Astrocyte (in vitro differentiated cells and primary cell): ENCODE data around the gene SURF1. TPM values are rescaled to one million over a fixed set of nuclear protein-coding genes. Genes with fewer than 3 reads are reported as not detected.

ENCODE experiments used
- DNase-seq: peaks from one replicate; pipeline ENCODE4 v3.0.0-alpha.2; 2010; ENCODE audit warnings: low read depth
- FAIRE-seq: peaks from 2 replicates; lab custom pipeline; 2011; peaks lifted over from hg19 to GRCh38; lab: Jason Lieb, UNC
- H2AFZ ChIP-seq: 2 replicates; pipeline ENCODE4 v1.6.0; 2012; ENCODE audit warnings: low read depth, low read length, inconsistent platforms
- H3K27ac ChIP-seq: 2 replicates; pipeline ENCODE4 v1.5.1; 2011; ENCODE audit warnings: low read depth, low read length, inconsistent platforms
- H3K27me3 ChIP-seq: 2 replicates; pipeline ENCODE4 v1.6.0; 2011; ENCODE audit warnings: low read length, inconsistent platforms; ENCODE audit not compliant: insufficient read depth
- H3K36me3 ChIP-seq: 2 replicates; pipeline ENCODE4 v1.5.1; 2011; ENCODE audit warnings: low read length, inconsistent platforms; ENCODE audit not compliant: insufficient read depth
- H3K4me1 ChIP-seq: 2 replicates; pipeline ENCODE4 v1.5.1; 2011; ENCODE audit warnings: low read length, inconsistent platforms; ENCODE audit not compliant: insufficient read depth
- H3K4me2 ChIP-seq: 2 replicates; pipeline ENCODE4 v1.6.0; 2012; ENCODE audit warnings: low read length, inconsistent platforms
- H3K4me3 ChIP-seq: 2 replicates; pipeline ENCODE4 v1.5.1; 2011; ENCODE audit warnings: low read depth, mild to moderate bottlenecking, low read length, inconsistent platforms; ENCODE audit not compliant: insufficient read depth
- H3K79me2 ChIP-seq: 2 replicates; pipeline ENCODE4 v1.6.0; 2012; ENCODE audit warnings: mild to moderate bottlenecking, low read length, inconsistent platforms; ENCODE audit not compliant: insufficient read depth
- H3K9ac ChIP-seq: 2 replicates; pipeline ENCODE4 v1.6.0; 2012; ENCODE audit warnings: mild to moderate bottlenecking, low read length, inconsistent platforms
- H3K9me3 ChIP-seq: 2 replicates; pipeline ENCODE4 v1.5.1; 2012; ENCODE audit warnings: low read depth, mild to moderate bottlenecking, low read length, inconsistent platforms; ENCODE audit not compliant: insufficient read depth
- H4K20me1 ChIP-seq: 2 replicates; pipeline ENCODE4 v1.6.0; 2012; ENCODE audit warnings: low read length, inconsistent platforms; ENCODE audit not compliant: insufficient read depth
- H3K27ac Mint-ChIP-seq: one replicate; pipeline ENCODE4 v1.8.0; 2021; ENCODE audit warnings: mild to moderate bottlenecking, mixed read lengths; ENCODE audit not compliant: unreplicated experiment
- H3K27me3 Mint-ChIP-seq: one replicate; pipeline ENCODE4 v1.8.0; 2021; ENCODE audit warnings: low read depth, mixed read lengths; ENCODE audit not compliant: unreplicated experiment
- H3K36me3 Mint-ChIP-seq: one replicate; pipeline ENCODE4 v1.8.0; 2021; ENCODE audit warnings: low read depth, mixed read lengths; ENCODE audit not compliant: unreplicated experiment
- H3K4me1 Mint-ChIP-seq: one replicate; pipeline ENCODE4 v1.8.0; 2021; ENCODE audit warnings: low read depth, mixed read lengths; ENCODE audit not compliant: unreplicated experiment
- H3K4me3 Mint-ChIP-seq: one replicate; pipeline ENCODE4 v1.8.0; 2021; ENCODE audit warnings: mild to moderate bottlenecking, moderate library complexity, mixed read lengths; ENCODE audit not compliant: unreplicated experiment
- H3K9me3 Mint-ChIP-seq: one replicate; pipeline ENCODE4 v1.8.0; 2021; ENCODE audit warnings: mild to moderate bottlenecking, mixed read lengths; ENCODE audit not compliant: unreplicated experiment
- EZH2 ChIP-seq: IDR thresholded peaks from 2 replicates; pipeline ENCODE4 v1.6.1; 2012; ENCODE audit warnings: mild to moderate bottlenecking, low read length, inconsistent platforms; ENCODE audit not compliant: insufficient read depth
- total RNA-seq: library from RNA; stranded (reverse); gene quantifications from 2 replicates; pipeline ENCODE4 v1.2.1, GENCODE V29; 2021
- TF ChIP-seq, protein P1 (sequence below): IDR thresholded peaks from 2 replicates; pipeline ENCODE4 v1.5.1; 2011; ENCODE audit warnings: low read depth, mild to moderate bottlenecking, inconsistent platforms, low read length, moderate library complexity; ENCODE audit not compliant: insufficient read depth

Gene SURF1
- total RNA-seq, 1 donor from 2014 or later, result 35.9 TPM

DNA sequence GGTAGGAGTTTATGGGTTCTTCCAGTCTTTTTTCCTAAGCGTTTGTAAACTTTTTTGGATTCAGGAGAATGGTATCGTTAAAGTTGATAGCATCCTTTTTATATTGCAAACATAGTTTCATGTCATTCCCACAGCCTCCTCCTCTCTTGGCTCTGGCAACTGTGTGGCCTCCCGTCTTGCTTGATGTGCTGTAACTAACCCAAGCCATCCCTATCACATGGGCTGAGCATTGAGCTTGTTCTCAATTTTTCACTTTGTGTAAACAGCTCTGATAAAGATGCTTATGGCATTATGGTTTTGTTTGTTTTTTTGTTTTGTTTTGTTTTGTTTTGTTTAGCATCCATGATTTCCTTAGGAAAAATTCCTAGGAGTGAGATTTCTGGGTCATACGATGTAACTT, 24.4 kb upstream of the SURF1 start:
- H3K27ac ChIP-seq, result no peak overlapping the region
- Mint-ChIP-seq H3K9me3 (peaks cover 1% of the 10 kb centered on the region), H3K4me3 (no peak overlapping the region), H3K27me3 (no peaks in the 10 kb centered on the region), H3K27ac (no peak overlapping the region), H3K4me1 (peaks cover 1% of the 10 kb centered on the region), H3K36me3 (no peaks in the 10 kb centered on the region)
- H3K9me3 ChIP-seq, result peaks cover 5% of the 10 kb centered on the region
- no peak overlapping the region for H2AFZ ChIP-seq
- peaks cover 4% of the 10 kb centered on the region for H3K4me1 ChIP-seq
- no peak overlapping the region for H3K4me3 ChIP-seq
- no peaks in the 10 kb centered on the region for H4K20me1 ChIP-seq
- FAIRE-seq, result no peak
- no peaks in the 10 kb centered on the region for H3K36me3 ChIP-seq
- H3K4me2 ChIP-seq, result no peak overlapping the region
- H3K9ac ChIP-seq, result no peak overlapping the region
- DNase-seq, result no peak
- no peaks in the 10 kb centered on the region for H3K27me3 ChIP-seq
- H3K79me2 ChIP-seq, result peaks cover 2% of the 10 kb centered on the region
- TF ChIP-seq, protein P1, sequence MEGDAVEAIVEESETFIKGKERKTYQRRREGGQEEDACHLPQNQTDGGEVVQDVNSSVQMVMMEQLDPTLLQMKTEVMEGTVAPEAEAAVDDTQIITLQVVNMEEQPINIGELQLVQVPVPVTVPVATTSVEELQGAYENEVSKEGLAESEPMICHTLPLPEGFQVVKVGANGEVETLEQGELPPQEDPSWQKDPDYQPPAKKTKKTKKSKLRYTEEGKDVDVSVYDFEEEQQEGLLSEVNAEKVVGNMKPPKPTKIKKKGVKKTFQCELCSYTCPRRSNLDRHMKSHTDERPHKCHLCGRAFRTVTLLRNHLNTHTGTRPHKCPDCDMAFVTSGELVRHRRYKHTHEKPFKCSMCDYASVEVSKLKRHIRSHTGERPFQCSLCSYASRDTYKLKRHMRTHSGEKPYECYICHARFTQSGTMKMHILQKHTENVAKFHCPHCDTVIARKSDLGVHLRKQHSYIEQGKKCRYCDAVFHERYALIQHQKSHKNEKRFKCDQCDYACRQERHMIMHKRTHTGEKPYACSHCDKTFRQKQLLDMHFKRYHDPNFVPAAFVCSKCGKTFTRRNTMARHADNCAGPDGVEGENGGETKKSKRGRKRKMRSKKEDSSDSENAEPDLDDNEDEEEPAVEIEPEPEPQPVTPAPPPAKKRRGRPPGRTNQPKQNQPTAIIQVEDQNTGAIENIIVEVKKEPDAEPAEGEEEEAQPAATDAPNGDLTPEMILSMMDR, result no peak
- TF ChIP-seq EZH2, result no peak

DNA sequence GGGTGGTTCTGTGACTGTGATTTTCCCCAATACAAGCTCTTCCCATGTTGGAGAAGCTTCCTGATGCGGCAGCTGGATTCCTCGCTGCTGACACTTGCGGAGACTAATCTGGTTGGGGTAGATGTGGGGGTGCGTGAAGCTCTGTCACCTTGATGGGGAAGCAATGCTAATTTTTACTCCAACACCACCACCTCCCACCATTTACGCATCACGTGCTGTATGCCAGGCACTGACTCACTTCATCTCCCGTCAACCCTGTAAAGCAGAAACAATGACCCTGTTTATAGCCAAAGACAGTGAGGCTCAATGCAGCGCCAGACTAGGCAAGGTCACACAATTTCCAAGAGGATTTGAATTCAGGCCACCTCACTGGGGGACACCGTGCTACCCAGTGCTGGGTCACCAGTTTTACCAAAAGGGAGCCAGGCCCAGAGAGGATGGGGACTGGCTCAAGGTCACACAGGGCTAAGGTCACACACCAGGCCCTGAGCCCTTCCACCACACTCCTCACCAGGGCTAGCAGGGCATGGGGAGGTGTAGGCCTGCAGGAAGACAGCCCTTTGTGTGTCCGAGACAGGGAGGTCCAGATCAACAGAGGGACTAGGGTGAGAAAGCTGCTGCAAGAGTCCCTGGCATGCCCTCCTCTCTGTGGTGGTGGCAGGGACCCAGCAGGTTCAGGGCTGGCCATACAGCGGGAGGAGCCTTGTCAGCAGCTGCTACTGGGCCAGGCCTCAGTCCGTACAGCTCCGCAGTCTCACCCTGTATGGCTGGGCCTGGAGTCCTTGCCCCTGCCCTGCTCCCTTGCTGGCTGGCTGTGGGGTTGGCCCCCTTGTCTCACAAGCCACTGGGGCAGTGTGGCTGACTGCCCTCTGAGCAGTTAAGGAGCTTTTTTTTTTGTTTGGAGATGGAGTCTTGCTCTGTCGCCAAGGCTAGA, 23.1 kb upstream of the SURF1 start:
- H3K4me2 ChIP-seq, result no peak overlapping the region
- Mint-ChIP-seq H3K4me1 (peaks cover 1% of the 10 kb centered on the region), H3K36me3 (no peaks in the 10 kb centered on the region), H3K27me3 (no peaks in the 10 kb centered on the region), H3K9me3 (peaks cover 1% of the 10 kb centered on the region), H3K4me3 (no peak overlapping the region), H3K27ac (no peak overlapping the region)
- no peak overlapping the region for H3K27ac ChIP-seq
- DNase-seq (no peak), FAIRE-seq (no peak)
- H3K36me3 ChIP-seq, result no peaks in the 10 kb centered on the region
- peak overlapping the region; percentile 33 for H2AFZ ChIP-seq
- H3K79me2 ChIP-seq, result peaks cover 15% of the 10 kb centered on the region
- TF ChIP-seq, protein P1, result no peak
- TF ChIP-seq EZH2, result no peak
- H3K9me3 ChIP-seq, result peaks cover 5% of the 10 kb centered on the region
- peaks cover 4% of the 10 kb centered on the region for H3K4me1 ChIP-seq
- H3K9ac ChIP-seq, result no peak overlapping the region
- no peak overlapping the region for H3K4me3 ChIP-seq
- no peaks in the 10 kb centered on the region for H3K27me3 ChIP-seq
- peaks cover 9% of the 10 kb centered on the region for H4K20me1 ChIP-seq

DNA sequence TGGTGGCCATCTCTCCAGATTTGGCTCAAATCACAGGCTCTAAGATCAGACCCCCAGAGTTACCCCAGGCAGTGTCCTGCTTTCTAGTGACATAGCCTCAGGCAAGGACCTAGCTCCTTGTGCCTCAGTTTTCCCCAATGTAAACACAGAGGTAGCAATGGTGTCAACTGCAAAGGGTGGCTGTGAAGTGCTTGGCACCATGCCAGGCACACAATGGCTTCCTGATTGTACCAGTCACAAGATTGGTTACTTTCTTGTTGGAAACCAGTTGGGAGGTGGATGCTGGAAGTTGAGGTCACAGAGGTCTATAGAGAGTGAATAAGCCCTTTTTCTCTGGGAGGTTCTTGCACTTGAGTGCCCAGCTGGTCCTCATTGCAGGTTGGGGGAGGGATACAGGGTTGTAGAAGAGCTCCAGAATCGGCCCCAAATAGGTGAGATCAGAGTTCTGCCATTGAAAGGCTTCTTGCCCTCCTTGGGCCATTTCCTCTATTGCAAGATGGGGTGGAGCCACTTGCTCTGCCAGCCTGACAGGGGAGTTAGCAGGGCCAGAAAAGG, 22.2 kb upstream of the SURF1 start:
- DNase-seq (no peak), FAIRE-seq (no peak)
- H3K4me3 Mint-ChIP-seq, result peak overlapping the region; percentile 37
- no peak overlapping the region for H3K9ac ChIP-seq
- peaks cover 5% of the 10 kb centered on the region for H3K9me3 ChIP-seq
- no peak overlapping the region for H2AFZ ChIP-seq
- H3K27ac Mint-ChIP-seq, result no peak overlapping the region
- H4K20me1 ChIP-seq, result peaks cover 19% of the 10 kb centered on the region
- H3K36me3 ChIP-seq, result no peaks in the 10 kb centered on the region
- H3K4me3 ChIP-seq, result no peak overlapping the region
- H3K4me1 ChIP-seq, result peaks cover 10% of the 10 kb centered on the region
- TF ChIP-seq EZH2, result no peak
- TF ChIP-seq, protein P1, result no peak
- peaks cover 24% of the 10 kb centered on the region for H3K79me2 ChIP-seq
- H3K27me3 Mint-ChIP-seq, result no peaks in the 10 kb centered on the region
- H3K36me3 Mint-ChIP-seq, result no peaks in the 10 kb centered on the region
- H3K27ac ChIP-seq, result no peak overlapping the region
- H3K4me1 Mint-ChIP-seq, result peaks cover 5% of the 10 kb centered on the region
- H3K4me2 ChIP-seq, result no peak overlapping the region
- no peaks in the 10 kb centered on the region for H3K27me3 ChIP-seq
- peaks cover 1% of the 10 kb centered on the region for H3K9me3 Mint-ChIP-seq
